Keratinocyte (primary cell): ENCODE measurements around the gene C11orf58. TPM values are rescaled to one million over a fixed set of nuclear protein-coding genes. Genes with fewer than 3 reads are reported as not detected.

Experiments
- DNase-seq: peaks from one replicate; pipeline ENCODE4 v3.0.0-alpha.2; 2011; ENCODE audit warnings: low read depth, missing footprints, low spot score
- FAIRE-seq: peaks from 2 replicates; lab custom pipeline; 2011; peaks lifted over from hg19 to GRCh38; lab: Jason Lieb, UNC
- H2AFZ ChIP-seq: 2 replicates; pipeline ENCODE4 v1.6.0; 2012; ENCODE audit warnings: low read length, control low read depth, inconsistent platforms; ENCODE audit not compliant: control insufficient read depth
- H3K27ac ChIP-seq: 2 replicates; pipeline ENCODE4 v1.5.1; 2011; ENCODE audit warnings: low read length; ENCODE audit not compliant: control insufficient read depth, insufficient read depth
- H3K27me3 ChIP-seq: 3 replicates; pipeline ENCODE4 v1.6.0; 2011; ENCODE audit warnings: low read length; ENCODE audit not compliant: control insufficient read depth, insufficient read depth; ENCODE audit errors: extremely low read depth
- H3K36me3 ChIP-seq, 2 experiments: 2 replicates in 1 of 2; 3 replicates in 1 of 2; pipeline ENCODE4 v1.5.1; 2011; ENCODE audit warnings: low read length in 2 of 2, mild to moderate bottlenecking in 1 of 2; ENCODE audit not compliant: control insufficient read depth in 2 of 2, insufficient read depth in 2 of 2; ENCODE audit errors: extremely low read depth in 1 of 2
- H3K4me1 ChIP-seq: 3 replicates; pipeline ENCODE4 v1.5.1; 2011; ENCODE audit warnings: low read length; ENCODE audit not compliant: control insufficient read depth, insufficient read depth; ENCODE audit errors: extremely low read depth
- H3K4me2 ChIP-seq: 3 replicates; pipeline ENCODE4 v1.6.0; 2011; ENCODE audit warnings: low read depth, low read length; ENCODE audit not compliant: control insufficient read depth, insufficient read depth; ENCODE audit errors: extremely low read depth
- H3K4me3 ChIP-seq, 3 experiments: fragments of 200-600 bp in 1 of 3; sonication (generic) in 1 of 3; 2 replicates in 2 of 3; 3 replicates in 1 of 3; pipeline ENCODE4 v1.5.1; 2011 to 2016; ENCODE audit warnings: low read length in 3 of 3, mild to moderate bottlenecking in 3 of 3, control low read depth in 2 of 3, inconsistent platforms in 1 of 3, low read depth in 1 of 3, mixed read lengths in 1 of 3, mixed run types in 1 of 3, moderate library complexity in 1 of 3; ENCODE audit not compliant: control insufficient read depth in 2 of 3, insufficient read depth in 2 of 3; ENCODE audit errors: extremely low read depth in 1 of 3
- H3K79me2 ChIP-seq: 2 replicates; pipeline ENCODE4 v1.6.0; 2012; ENCODE audit warnings: low read length; ENCODE audit not compliant: control insufficient read depth, insufficient read depth
- H3K9ac ChIP-seq: 3 replicates; pipeline ENCODE4 v1.6.0; 2011; ENCODE audit warnings: low read length; ENCODE audit not compliant: control insufficient read depth, insufficient read depth; ENCODE audit errors: extremely low read depth
- H3K9me1 ChIP-seq: 3 replicates; pipeline ENCODE4 v1.6.0; 2011; ENCODE audit warnings: low read length; ENCODE audit not compliant: control insufficient read depth, insufficient read depth; ENCODE audit errors: extremely low read depth
- H3K9me3 ChIP-seq: 2 replicates; pipeline ENCODE4 v1.5.1; 2012; ENCODE audit warnings: low read depth, low read length; ENCODE audit not compliant: control insufficient read depth
- H4K20me1 ChIP-seq: 3 replicates; pipeline ENCODE4 v1.6.0; 2011; ENCODE audit warnings: low read length; ENCODE audit not compliant: control insufficient read depth, insufficient read depth; ENCODE audit errors: extremely low read depth
- CTCF ChIP-seq, 3 experiments: IDR thresholded peaks in 1 of 3; conservative IDR thresholded peaks in 1 of 3; optimal IDR thresholded peaks in 1 of 3; 2 replicates in 2 of 3; 3 replicates in 1 of 3; pipeline versions ENCODE3 to v1.5.1; 2011; ENCODE audit warnings: low read length in 3 of 3, mild to moderate bottlenecking in 3 of 3, moderate library complexity in 2 of 3, control low read depth in 1 of 3, inconsistent platforms in 1 of 3; ENCODE audit not compliant: insufficient read depth in 2 of 3; ENCODE audit errors: extremely low read depth in 1 of 3
- EZH2 ChIP-seq: IDR thresholded peaks from one replicate; pipeline ENCODE4 v1.6.1; 2012; ENCODE audit warnings: inconsistent platforms, mild to moderate bottlenecking, low read length, moderate library complexity
- dilution Hi-C: fragments of 300-500 bp; cut with MboI; formaldehyde crosslinking; loops from one replicate; pipeline ENCODE4 v1.7.0; 2020; ENCODE audit warnings: low sequenced_read_pairs; ENCODE audit not compliant: extremely low pct_ligation_motif_present
- polyA plus RNA-seq, 5 experiments: library from polyadenylated mRNA; depleted of rRNA in 3 of 5; stranded (reverse) in 3 of 5; stranded (forward) in 1 of 5; unstranded in 1 of 5; fragments of >200 nt; gene quantifications; 1 replicate in 1 of 5; 2 replicates in 3 of 5; 3 replicates in 1 of 5; pipeline versions ENCODE4 v1.2.1 to v1.2.3, GENCODE V29; 2011 to 2012; ENCODE audit warnings: missing spikeins in 2 of 5, low read depth in 1 of 5, low replicate concordance in 1 of 5

Gene C11orf58
- polyA plus RNA-seq, 1 donor (not counting 4 experiments of a cell fraction or from before 2014, with no cell fraction given), result 166 TPM

GRCh38 chr11:16744128-16744725, 5.8 kb downstream of the C11orf58 start:
- Histone ChIP-seq H3K27me3 (no peaks in the 10 kb centered on the region), H2AFZ (no peak overlapping the region), H3K79me2 (peaks cover 66% of the 10 kb centered on the region), H3K9ac (no peak overlapping the region), H3K27ac (no peak overlapping the region), H3K4me2 (no peak overlapping the region), H3K4me1 (peaks cover 10% of the 10 kb centered on the region), H3K9me3 (no peaks in the 10 kb centered on the region), H3K36me3 (peaks cover 4 to 18% of the 10 kb centered on the region in 2 experiments), H3K9me1 (peaks cover under 1% of the 10 kb centered on the region), H4K20me1 (peaks cover 6% of the 10 kb centered on the region), H3K4me3 (no peak overlapping the region)
- dilution Hi-C loops, result no loop called here
- no peak for TF ChIP-seq CTCF (optimal IDR thresholded peaks at IDR 0.05 in 1 of 3, IDR thresholded peaks at IDR 0.05 in 1 of 3, conservative IDR thresholded peaks at IDR 0.05 in 1 of 3; ENCODE audit: extremely low read depth in 1 of 3, insufficient read depth in 2 of 3, low read length in 3 of 3)
- TF ChIP-seq EZH2, result no peak
- FAIRE-seq, result no peak
- no peak for DNase-seq

GRCh38 chr11:16745950-16746605, 7.6 kb downstream of the C11orf58 start:
- no peak overlapping the region for H3K4me2 ChIP-seq
- no peak for FAIRE-seq
- H2AFZ ChIP-seq, result no peak overlapping the region
- H3K9me3 ChIP-seq, result no peaks in the 10 kb centered on the region
- peaks cover 6% of the 10 kb centered on the region for H4K20me1 ChIP-seq
- no peak overlapping the region for H3K9ac ChIP-seq
- no peak for TF ChIP-seq CTCF (optimal IDR thresholded peaks at IDR 0.05 in 1 of 3, IDR thresholded peaks at IDR 0.05 in 1 of 3, conservative IDR thresholded peaks at IDR 0.05 in 1 of 3; ENCODE audit: extremely low read depth in 1 of 3, insufficient read depth in 2 of 3, low read length in 3 of 3)
- TF ChIP-seq EZH2, result no peak
- H3K27me3 ChIP-seq, result no peaks in the 10 kb centered on the region
- H3K27ac ChIP-seq, result no peak overlapping the region
- no peak for DNase-seq
- peaks cover 17 to 31% of the 10 kb centered on the region in 2 experiments for H3K36me3 ChIP-seq
- dilution Hi-C loops, result no loop called here
- H3K4me3 ChIP-seq, result no peak overlapping the region
- H3K9me1 ChIP-seq, result peaks cover 3% of the 10 kb centered on the region
- peaks cover 49% of the 10 kb centered on the region for H3K79me2 ChIP-seq
- peaks cover 3% of the 10 kb centered on the region for H3K4me1 ChIP-seq
